ENCODE data around the gene PRKAB2.
"Not testable (repeated sequence)": the region's sequence is repeated elsewhere in the genome, so short reads cannot be mapped to it uniquely, and the experiment has no call there.

Gene PRKAB2

DNA sequence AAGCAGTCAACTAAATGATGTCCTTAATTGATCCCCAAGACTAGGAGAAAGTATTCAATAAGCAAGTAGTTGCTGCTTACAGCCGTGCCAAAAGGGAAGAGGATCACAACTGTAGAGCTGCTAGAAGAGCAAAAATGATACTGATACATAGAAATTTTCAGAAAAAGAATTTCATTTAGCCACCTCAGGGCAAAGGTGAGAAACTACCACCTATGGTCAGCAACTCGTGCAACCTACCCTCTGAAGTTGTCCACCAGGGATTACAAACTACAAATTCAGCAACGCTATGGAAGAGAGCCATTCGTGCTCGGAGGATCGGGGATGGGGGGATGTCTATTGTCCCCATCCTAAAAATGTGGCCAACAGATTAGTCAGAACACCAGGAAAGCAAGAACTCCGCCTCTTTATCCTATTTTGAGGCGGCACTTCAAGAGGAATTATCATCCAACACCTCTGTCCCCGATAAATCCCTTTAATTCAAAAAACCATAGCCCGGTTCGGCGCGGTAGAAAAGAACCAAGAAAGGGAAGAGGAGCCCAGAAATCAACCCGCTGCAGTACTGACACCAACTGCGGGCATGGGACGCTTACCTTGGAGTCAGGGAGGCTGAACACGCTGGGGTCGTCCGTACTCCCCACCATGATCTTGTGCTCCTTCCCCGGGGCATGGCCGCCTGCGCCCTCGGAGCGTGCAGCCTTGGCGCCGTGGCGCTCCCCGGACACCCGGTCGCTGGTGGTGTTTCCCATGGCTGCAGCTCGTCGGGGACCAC, 687 bp downstream of the PRKAB2 start:
- DNase-seq (ENCODE audit: low spot score) = peak; percentile 18

DNA sequence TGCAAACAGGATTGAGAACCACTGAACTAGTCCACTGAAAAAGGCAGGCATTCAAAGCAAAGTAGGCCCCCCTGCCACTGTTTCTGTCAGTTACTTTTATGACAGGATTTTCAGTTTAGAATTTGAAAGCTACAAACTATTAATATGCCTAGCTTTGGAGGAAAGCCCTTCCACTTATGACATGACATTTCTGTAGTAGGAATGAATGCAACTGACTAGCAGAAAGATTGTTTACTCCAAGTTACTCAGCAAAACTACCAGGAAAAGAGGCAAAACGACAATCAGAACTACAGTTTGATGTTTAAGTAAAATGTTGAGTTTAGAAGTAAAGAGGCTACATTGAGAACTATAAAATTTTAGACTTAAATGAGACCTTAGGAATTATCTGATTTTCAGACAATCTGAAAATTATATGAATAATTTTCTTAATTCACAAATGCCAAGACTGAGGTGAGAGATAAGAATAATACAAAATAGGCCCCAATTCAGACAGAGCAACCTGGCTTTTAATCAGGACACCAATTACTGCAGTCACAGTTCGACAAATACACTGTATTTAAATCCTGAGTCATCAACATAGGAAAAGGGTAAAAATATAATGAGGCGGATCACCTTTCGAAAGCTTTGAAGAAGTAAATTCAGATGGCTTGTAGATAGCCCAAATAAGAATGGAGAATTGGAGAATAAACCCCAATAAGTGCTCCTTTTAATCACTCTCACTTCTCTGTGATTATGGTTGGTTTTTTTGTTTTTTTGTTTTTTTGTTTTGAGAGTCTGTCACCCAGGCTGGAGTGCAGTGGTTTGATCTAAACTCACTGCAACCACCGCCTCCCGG, 2.2 kb downstream of the PRKAB2 start:
- no peak for DNase-seq (ENCODE audit: low spot score)

DNA sequence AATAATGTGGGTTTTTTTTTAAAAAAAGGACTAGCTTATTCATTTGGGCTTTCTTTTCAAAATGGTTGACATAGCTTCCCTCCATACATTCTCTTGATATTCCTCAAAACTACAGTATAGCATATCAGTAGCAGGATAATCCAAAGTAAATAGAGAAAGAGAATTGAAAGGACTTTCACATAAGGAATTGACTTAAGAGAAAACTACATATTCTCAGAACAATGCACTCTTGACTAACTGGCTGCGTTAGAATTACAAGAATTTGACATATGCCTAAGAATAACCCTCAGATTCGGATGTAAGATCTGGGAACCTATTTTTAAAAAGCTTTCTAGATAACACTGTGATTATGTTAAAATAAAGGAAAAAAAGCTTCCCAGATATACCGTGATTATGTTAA, 3.1 kb downstream of the PRKAB2 start:
- DNase-seq (ENCODE audit: low spot score) = no peak

DNA sequence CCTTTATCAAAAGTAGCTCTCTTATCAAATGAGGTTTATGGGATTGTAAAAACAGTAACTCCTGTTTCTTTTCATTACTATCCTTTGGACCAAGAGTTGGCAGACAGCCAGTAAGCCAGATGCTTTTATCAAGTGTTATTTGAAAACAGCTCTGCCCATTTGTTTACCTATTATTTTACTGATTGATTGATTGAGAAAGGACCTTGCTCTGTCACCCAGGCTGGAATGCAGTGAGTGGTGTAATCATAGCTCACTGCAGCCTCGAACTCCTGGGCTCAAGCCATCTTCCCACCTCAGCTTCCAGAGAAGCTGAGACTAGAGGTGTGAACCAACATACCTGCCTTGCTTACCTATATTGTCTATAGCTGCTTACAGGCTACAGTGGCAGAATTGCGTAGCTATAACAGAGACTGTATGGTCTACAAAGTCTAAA, 3.6 kb downstream of the PRKAB2 start:
- DNase-seq (ENCODE audit: low spot score) = no peak

DNA sequence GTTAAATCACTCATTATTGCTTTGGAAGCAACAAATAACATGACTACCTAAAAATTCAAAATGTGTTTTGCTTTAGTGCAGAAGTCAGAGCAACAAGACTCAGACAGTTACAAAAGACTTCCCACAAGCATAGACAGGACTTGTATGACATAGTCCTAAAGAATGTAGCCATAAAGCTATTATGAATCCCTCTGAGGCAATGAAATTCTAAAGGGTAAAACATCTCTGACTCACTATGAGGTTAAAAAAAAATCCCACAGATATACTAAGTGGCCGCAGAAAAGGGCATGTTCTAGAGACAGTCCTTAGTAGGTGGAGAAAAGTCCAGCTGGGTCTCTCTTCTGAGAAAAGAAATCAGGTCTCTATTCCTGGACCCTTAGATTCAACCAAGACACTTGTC, 4.9 kb downstream of the PRKAB2 start:
- no peak for DNase-seq (ENCODE audit: low spot score)

DNA sequence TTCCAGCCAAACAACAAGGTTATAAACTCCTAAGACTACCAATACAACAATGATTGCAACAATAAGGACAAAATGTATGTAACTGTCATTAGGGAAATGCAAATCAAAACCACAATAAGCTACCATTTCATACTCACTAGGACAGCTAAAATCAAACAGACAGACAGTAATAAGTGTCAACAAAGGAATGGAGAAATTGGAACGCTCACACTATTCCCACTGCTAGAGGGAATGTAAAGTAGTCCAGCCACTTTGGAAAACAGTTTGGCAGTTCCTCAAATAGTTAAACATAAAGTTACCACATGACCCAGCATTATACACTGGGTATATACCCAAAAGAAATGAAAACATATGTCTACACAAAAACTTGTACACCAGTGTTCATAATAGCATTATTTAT, 9.3 kb downstream of the PRKAB2 start:
- no peak for DNase-seq (ENCODE audit: low spot score)

DNA sequence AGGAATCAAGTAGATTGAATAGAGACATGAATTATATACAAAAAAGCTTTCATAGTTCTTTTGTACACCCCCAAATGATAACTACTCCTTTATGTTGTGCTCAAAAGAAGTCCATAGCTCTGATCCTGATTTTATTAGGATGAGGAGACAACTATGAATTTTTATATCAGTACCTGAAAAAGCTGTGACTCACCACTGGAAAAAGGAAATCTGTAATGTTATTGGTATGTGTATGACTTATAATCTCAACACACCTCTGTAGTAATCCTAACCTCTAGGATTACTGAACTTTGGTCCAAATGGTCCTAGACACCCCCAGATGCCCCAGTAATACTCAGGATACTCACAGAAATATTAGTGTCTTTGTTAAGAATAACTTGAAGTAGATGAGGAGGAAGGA, 10.2 kb downstream of the PRKAB2 start:
- DNase-seq (ENCODE audit: low spot score) = no peak

DNA sequence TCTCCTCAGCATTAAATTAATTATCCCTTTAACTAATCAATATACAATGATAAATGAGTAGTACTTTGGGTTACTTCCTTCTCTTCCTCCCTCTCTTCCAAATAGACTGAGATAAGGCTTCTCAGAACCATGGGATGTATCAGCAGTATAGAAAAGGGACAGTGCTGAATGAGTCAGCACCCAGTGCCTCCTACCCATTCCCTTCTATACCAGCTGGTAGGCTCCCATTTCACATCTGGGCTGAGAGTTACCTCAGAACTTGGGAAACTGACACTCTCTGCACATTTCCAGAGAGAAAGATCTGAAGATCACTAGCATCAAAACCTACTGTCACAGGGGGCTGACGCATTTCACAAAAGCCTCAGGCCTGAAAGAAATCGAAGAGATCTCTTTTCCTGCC, 15.2 kb downstream of the PRKAB2 start:
- not testable (repeated sequence) for DNase-seq (ENCODE audit: low spot score)

DNA sequence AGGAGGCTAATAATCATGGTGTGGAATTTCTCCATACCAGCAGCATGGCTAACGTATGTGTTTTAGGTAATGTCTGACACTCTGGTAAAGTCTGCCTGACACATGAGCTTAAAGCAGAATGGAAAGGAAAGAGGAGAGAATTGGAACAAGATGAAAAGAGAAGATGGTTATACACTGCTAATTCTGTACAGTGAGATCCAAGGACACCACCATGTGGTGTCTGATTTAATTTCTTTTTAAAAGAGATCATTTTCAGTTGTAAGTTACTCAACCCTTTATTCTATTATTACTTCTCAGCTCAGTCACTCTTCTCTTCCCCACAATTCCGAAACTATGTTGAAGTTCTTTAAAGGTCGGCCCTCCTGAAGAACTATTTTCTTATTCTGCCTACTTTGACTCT, 15.6 kb downstream of the PRKAB2 start:
- DNase-seq (ENCODE audit: low spot score) = no peak

DNA sequence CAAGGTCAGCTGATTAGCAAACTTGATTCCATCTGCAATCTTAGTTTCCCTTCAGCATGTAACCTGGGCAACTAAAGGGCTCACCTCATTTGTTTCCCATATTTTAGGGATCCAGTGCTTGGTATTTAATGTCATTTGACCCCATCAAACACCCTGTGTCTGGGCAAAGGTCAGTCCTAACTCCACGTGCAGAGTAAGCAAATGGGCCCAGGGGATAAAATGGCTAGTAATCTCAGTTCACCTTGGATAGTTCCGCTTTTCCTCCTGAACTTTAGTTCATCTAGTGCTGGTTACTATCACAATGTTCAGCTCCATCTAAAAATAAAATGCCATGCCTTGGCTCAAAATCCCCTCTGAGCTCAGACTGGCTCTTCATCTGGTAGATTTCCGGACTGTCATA, 19.5 kb downstream of the PRKAB2 start:
- no peak for DNase-seq (ENCODE audit: low spot score)

DNA sequence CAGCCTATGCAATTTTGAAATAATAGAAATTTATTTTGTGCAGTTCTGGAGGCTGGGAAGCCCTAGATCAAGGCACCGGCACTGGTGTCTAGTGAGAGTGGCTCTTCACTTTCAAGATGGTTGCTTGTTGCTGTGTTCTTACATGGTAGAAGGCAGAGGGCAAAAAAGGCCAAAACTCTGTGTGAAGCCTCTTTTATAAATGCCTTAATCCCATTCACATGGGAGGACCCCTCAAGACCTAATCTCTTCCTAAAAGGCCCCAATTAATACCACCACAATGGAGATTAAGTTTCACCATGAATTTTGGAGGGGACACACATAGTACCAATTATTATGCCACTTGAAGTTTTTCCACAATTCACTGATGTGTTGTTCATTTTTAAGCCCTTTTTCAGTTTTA, 21.0 kb downstream of the PRKAB2 start:
- no peak for DNase-seq (ENCODE audit: low spot score)

DNA sequence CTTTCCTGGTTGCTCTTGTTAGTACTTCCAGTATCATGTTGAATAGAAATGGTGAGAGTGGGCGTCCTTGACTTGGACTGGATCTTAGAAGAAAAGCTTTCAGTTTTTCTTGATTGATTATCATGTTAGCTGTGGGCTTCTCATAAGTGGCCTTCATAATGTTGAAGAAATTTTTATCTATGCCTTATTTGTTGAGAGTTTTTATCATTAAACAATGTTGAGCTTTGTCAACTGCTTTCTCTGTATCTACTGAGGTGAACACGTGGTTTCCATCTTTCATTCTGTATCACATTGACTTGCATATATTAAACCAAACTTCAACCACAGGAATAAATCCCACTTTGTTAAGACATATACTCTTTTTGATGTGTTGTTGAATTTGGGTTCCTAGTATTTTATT, 29.4 kb downstream of the PRKAB2 start:
- no peak for DNase-seq (ENCODE audit: low spot score)

DNA sequence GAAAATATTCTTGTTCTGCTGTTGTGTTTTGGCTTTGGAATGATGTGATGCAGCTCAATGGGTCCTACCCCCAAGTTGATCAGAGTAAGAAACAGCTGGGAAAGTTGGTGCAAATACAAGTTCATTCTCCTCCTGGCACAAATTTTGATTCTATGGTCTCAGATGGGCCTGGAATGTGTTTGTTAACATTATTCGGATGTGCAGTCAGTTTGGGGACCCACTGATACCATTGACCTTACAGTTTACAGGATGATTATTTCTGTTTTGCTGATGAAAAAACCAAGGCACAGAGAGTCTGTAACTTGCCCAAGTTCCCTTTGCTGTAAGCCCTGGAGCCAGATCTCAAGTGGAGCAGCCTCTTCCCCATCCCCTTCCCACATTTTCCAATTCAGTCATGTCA, 41.5 kb downstream of the PRKAB2 start:
- not testable (repeated sequence) for DNase-seq (ENCODE audit: low spot score)

DNA sequence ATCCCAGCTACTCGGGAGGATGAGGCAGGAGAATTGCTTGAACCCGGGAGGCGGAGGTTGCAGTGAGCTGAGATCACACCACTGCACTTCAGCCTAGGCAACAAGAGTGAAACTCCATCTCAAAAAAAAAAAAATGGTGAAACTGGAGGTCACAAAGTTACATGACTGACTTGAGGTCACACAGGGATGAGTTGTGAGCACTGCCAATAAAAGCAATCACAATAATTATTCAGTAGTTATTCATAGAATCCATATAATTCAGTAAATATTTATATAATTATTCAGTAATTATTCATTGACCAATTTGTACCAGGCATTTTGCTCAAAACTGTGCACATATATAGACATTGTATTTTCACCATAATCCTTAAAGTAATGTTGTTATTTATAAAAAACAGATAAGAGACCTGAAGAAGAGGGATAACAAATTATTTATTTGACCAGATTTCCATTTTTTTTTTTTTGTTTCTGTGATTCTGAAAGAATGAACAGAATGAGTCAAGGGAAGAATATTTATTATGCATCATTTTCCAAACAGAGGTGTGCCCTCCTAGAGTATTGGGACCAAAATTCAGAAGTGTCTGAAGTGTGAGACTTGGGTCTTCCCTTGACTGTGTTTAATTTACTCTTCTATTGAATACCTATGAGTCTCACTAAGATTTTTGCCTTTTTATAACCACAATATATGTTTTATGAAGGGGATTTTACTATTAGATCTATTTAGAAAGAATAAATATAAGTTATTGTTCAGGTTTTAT, 43.0 kb downstream of the PRKAB2 start:
- DNase-seq (ENCODE audit: low spot score) = no peak

DNA sequence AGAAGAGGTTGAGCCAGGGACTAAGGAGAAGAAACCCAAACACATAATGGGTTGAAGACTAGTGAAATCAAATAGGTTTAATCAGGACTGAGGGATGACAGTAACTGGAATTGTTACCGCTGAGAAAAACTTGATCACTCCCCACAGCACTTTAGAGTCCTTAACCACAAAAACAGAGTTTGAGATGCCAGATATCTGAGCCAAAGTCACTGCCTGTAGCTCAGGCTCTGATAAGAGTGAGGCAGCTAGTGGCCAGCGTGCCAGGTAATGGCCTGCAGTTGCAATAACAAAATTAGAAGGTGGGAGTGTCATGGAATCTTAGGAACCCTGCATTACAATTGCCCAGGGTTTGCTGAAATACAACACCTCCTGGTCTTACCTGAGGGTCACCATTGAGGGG, 48.0 kb downstream of the PRKAB2 start:
- DNase-seq (ENCODE audit: low spot score) = no peak

DNA sequence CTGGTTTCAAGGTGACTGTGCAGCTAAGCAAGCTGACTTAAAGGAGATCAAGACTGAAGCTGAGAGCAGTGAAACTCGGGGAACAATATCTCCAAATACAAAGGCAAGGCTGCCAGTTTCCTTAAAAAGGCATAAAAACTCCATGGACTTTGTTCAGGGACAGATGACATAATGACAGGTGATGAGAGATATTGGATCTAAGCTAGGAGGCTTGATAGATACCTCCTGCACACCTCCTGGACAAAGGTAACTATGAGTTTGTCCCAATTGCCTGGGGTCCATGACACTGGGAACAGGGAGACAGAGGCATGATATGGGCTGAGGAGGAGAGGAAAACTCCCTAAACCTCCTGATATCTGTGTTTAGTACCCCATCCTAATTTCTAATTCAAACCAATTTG, 55.2 kb downstream of the PRKAB2 start:
- no peak for DNase-seq (ENCODE audit: low spot score)

DNA sequence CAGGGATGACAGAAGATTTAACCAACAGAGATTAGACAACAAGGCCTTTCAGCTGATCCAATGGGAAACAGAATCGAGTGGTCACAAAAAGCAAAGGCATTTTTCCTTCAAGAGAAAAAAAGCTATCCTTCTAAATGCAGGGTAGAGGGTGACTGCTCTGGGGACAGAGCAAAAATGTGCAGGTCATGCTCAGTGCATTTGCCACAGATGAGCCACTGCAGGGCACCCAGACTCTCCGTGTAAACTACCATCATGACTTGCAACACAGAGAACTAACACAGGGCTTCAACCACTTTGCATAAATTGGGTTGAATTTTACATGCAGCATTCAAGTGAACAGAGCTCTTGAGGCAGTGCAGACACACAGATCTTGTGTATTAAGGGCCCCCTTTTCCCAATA, 56.8 kb downstream of the PRKAB2 start:
- no peak for DNase-seq (ENCODE audit: low spot score)

DNA sequence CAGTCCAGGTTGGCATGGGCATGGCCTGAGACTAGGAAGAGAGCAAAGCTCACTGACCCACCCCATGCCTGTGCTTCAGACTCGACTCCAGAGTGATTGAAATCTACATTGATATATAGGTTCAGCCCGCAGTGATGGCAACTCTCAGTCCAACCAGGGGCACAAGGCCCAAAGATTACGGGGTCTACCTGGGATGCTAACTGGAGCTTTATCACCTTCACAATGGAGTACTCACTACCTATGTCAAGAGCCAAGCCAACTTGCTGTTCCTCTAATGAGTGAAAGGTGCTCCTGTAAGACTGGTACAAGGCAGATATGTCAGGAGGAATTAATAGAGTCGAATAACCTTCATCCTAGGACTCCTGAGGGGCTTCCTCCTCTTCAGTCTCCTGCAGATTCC, 57.2 kb downstream of the PRKAB2 start:
- not testable (repeated sequence) for DNase-seq (ENCODE audit: low spot score)

DNA sequence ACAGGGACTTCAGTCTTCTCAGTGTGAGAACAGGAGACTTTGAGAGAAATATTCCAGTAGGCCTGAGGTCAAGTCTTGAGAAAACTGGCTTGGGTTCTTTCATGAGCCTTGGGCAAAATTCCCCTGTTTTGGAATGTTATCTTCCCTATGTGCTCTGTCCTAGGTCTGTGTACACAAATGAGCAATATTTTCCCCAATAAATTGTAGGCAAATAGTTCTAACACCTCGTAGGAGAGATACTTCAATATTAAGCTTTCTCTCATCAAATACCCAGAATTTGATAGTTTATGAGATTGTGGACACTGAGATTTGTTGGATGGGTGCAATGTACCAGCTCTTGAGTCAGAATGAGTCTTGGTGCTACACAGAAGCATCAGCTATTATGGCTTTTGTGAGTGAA, 57.9 kb downstream of the PRKAB2 start:
- not testable (repeated sequence) for DNase-seq (ENCODE audit: low spot score)

DNA sequence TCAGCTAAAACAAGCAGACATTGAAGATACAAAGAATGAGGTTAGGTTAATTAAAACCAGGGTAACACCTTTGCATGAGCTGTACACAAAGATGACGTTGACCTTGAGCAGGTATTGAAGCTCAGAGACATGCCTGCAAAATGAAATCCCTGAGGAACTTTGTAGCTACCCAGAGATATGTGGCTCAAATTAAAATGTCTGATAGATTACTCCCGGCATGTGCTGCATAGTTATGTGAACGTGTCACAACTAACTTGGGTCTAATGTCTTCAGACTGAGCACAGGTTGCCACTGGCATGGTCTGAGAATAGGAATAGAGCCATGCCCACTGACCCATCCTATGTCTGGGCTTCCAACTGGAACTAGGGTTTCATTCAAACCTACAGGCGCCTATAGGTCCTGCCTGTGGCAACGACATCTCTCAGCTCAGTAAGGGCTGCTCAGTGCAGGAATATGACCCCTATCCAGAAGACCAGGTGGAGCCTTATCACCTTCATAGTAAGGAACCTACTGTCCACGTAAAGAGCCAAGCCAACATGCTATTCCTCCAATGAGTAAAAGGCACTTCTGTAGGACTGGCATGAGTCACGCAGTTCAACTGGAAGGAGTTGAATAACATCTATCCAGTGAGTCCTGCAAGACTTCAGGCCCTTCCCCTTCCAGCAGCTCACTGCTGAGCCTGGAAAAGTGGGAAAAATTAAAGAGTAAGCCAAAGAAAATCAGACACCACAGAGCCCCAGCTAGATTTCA, 60.7 kb downstream of the PRKAB2 start:
- DNase-seq (ENCODE audit: low spot score) = no peak

DNA sequence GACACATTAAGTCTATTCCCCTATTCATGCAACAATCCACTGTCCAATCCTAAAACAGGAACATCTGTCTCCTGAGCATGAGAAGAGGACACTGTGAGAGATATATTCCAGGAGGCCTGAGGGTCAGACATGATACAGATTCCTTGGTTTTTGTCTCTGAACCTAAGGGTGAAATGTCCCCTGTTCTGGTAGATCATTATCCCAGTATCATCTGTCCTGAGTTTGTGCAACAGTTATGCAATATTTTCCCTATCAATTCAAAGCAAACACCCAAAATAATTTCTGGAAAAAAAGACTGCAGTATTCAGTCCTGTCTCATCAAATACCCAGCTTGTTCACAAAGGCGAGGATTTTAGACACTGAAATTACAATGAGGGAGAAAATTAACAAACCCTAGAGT, 61.4 kb downstream of the PRKAB2 start:
- DNase-seq (ENCODE audit: low spot score) = no peak

DNA sequence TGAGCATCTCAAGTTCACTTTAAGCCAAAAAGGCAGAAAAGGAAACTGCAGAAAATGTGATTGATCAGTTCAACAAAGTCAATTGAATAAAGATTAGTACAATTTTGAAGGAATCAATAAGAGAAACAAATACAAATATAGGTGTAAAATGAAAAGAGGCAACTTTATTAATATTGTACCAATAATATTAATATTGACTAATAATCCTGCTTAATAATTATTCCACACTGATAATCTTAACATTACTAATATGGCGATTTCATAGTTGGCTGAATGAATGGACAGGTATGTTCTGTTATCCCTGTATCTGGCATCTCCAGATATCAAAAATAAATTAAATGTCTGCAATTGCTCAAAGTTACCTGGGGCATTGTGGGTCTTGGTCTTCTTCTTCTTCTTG, 61.8 kb downstream of the PRKAB2 start:
- DNase-seq (ENCODE audit: low spot score) = no peak

All from Ammon's horn (tissue), 1 donor.